Measurements from ENCODE around the gene KRTAP4-5.
"Not testable (repeated sequence)": the region's sequence is repeated elsewhere in the genome, so short reads cannot be mapped to it uniquely, and the experiment has no call there.

- TF ChIP-seq, protein P1, sequence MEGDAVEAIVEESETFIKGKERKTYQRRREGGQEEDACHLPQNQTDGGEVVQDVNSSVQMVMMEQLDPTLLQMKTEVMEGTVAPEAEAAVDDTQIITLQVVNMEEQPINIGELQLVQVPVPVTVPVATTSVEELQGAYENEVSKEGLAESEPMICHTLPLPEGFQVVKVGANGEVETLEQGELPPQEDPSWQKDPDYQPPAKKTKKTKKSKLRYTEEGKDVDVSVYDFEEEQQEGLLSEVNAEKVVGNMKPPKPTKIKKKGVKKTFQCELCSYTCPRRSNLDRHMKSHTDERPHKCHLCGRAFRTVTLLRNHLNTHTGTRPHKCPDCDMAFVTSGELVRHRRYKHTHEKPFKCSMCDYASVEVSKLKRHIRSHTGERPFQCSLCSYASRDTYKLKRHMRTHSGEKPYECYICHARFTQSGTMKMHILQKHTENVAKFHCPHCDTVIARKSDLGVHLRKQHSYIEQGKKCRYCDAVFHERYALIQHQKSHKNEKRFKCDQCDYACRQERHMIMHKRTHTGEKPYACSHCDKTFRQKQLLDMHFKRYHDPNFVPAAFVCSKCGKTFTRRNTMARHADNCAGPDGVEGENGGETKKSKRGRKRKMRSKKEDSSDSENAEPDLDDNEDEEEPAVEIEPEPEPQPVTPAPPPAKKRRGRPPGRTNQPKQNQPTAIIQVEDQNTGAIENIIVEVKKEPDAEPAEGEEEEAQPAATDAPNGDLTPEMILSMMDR (IDR thresholded peaks at IDR 0.05) = not testable (repeated sequence)
- TF ChIP-seq POLR2A (IDR thresholded peaks at IDR 0.05) = not testable (repeated sequence)
These were observed 31.7 kb downstream of the KRTAP4-5 start, which contains the start of gene KRTAP4-11 for GRCh38 chr17:41117846-41118386.
